ENCODE data around the gene FAM120A. TPM values are rescaled to one million over a fixed set of nuclear protein-coding genes. Genes with fewer than 3 reads are reported as not detected.
A peak's percentile ranks its signal among the peaks of the same experiment; 100 is the strongest.
"Not testable (repeated sequence)": the region's sequence is repeated elsewhere in the genome, so short reads cannot be mapped to it uniquely, and the experiment has no call there.

Gene FAM120A, protein sequence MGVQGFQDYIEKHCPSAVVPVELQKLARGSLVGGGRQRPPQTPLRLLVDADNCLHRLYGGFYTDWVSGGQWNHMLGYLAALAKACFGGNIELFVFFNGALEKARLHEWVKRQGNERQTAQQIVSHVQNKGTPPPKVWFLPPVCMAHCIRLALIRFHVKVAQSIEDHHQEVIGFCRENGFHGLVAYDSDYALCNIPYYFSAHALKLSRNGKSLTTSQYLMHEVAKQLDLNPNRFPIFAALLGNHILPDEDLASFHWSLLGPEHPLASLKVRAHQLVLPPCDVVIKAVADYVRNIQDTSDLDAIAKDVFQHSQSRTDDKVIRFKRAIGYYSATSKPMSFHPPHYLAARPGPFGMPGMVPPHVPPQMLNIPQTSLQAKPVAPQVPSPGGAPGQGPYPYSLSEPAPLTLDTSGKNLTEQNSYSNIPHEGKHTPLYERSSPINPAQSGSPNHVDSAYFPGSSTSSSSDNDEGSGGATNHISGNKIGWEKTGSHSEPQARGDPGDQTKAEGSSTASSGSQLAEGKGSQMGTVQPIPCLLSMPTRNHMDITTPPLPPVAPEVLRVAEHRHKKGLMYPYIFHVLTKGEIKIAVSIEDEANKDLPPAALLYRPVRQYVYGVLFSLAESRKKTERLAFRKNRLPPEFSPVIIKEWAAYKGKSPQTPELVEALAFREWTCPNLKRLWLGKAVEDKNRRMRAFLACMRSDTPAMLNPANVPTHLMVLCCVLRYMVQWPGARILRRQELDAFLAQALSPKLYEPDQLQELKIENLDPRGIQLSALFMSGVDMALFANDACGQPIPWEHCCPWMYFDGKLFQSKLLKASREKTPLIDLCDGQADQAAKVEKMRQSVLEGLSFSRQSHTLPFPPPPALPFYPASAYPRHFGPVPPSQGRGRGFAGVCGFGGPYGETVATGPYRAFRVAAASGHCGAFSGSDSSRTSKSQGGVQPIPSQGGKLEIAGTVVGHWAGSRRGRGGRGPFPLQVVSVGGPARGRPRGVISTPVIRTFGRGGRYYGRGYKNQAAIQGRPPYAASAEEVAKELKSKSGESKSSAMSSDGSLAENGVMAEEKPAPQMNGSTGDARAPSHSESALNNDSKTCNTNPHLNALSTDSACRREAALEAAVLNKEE
- 115 TPM in 2 replicates for total RNA-seq (2014; rRNA removed; shearing (Covaris generic))

DNA sequence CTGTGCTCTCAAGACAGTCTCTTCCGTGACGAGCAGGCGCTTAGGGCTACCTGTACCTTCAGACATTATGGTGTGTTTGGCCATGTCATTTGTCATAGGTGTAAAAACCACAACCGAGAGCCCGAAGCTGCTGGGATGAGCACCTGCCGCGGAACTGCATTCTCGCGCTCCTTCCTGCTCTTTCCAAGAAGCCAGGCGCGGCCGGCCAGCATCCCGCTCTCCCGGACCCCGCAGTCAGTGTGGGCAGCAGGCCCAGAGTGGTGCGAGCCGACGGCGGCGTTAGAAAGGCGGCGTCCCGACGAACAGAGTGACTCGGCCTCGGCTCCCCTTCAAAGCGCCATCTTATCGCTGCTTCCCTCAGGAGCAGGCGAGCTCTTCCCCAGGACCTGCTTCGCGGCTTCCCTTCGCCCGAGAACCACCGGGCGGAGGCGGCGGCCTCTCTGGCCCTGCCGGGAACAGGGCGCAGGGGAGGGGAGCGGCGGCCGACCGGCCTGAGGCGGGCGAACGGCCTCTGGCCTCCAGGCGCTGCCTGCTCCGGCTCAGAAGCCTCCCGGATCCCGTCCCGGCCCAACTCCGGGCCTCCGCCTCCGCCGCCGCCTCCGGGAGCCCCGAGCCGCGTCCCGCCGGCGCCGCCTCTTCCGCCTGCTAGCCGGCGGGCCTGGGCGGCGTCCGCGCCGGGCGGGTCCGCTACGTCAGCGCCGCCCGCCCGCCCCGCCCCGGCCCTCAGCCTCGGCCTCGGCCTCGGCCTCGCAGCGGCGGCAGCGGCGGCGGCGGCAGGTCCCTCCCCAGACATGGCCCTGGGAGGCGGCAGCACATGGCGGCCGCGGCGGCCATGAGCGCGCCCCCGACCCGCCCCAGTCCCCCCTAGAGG lies at the start of gene FAM120A:
Gene FAM120A, plus strand, starts transcription at position 741 of the 871 bp plus-strand sequence. CDS start 231 bp downstream, outside the sequence.
- peak; percentile 82 for DNase-seq (ENCODE audit: low spot score)

DNA sequence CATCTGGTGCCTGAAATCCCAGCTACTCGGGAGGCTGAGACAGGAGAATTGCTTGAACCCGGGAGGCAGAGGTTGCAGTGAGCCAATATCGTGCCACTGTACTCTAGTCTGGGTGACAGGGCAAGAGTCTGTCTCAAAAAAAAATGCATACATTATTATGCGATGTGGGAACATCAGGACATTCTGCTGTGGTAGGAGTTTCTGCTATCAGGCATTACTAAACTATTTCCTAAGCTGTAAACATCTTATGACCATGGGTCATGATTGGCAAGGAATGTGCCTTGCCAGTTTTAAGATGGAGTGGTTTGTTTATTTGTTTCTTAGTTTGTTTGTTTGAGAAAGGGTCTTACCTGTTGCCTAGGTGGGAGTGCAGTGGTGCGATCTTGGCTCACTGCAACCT lies 45.1 kb upstream of the FAM120A start:
- no peak for DNase-seq (ENCODE audit: low spot score)

DNA sequence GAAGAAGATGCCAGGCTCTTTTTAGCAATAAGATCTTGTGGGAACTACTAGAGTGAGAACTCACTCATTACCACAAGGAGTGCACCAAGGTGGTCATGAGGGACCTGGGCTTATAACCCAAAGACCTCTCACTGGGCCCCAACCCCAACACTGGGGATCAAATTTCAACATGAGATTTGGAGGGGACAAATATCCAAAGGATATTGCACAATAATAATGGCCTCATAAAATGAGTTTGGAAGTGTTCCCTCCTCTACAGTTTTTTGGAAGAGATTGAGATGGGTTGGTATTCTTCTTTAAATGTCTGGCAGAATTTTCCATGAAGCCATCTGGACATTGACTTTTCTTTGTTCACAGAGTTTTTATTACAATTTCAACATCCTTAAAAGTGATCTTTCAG lies 38.0 kb upstream of the FAM120A start:
- DNase-seq (ENCODE audit: low spot score), result no peak

DNA sequence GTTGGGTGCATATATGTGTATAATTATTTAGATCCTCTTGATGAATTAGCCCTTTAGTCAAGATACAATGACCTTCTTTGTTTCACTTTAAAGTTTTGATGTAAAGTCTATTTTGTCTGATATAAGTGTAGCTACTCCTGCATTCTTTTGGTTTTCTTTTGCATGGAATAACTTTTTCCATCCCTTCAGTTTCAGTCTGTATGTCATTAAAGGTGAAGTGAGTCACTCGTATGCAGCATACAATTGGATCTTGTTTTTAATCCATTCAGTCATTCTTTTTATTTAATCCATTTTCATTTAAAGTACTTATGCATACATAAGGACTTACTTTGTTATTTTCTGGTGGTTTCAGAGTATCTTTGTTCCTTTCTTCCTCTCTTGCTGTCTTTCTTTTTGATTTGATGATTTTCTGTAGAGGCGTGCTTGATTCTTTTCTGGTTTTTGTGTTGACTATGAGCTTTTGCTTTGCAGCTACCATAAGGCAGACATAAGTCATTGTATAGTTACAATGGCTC lies 36.3 kb upstream of the FAM120A start:
- DNase-seq (ENCODE audit: low spot score), result no peak

DNA sequence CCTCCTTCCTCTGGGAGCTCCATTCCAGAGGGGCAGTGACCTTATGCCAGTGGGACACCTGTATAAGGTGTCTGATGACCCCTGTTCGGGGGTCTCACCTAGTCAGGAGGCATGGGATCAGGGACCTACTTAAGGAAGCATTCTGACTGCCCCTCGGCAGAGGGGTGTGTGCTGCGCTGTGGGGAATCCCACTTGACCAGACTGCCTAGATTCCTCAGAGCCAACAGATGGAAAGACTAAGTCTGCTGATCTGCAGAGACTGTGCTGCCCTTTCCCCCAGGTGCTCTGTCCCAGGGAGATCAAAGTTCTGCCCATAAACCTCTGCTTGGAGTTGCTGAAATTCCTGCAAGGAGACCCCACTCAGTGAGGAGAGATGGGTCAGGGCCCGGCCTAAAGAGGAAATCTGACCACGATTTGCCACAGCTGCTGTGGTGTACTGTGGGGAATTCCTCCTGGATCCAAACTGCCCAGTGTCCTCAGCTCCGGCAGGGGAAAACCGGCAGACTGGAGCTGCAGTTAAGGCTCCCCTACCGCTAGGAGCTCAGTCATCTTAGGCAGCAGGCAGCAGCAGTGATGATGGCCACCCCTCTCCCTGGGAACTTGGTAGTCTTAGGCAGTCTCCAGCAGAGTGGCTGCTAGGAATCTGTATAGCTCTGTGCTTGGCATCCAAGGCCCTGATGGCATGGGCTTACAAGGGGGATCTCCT lies 34.8 kb upstream of the FAM120A start:
- DNase-seq (ENCODE audit: low spot score), result no peak

DNA sequence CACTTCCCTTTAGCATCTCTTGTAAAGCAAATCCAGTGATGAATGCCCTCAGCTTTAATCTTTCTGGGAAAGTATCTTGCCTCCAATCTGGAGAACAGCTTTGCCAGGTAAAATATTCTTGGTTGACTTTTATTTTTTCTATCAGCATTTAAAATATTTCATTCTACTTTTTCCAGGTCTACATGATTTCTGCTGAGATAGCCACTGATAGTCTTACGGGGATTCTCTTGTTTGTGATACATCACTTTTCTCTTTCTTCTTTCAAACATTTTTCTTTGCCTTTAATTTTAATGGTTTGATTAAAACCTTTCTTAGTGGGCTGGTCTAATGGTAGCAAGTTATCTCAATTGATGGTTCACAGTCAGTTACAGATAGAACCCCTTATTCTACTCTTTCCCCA lies 33.9 kb upstream of the FAM120A start:
- DNase-seq (ENCODE audit: low spot score), result no peak

DNA sequence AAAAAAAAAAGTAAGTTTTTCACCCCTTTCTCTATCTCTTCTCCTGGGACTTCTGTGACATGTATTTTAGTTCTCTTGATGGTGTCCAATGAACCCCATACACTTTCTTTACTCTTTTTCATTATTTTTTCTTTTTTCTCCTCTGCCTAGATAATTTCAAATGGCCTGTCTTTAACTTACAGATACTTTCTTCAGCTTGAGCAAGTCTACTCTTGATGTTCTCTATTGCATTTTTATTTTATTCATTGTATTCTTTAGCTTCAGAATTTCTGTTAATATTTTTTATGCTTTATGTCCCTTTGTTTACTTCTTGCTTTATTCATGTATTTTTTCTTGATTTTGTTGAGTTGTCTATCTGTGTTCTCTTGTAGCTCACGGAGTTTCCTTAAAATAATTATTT lies 32.5 kb upstream of the FAM120A start:
- no peak for DNase-seq (ENCODE audit: low spot score)

DNA sequence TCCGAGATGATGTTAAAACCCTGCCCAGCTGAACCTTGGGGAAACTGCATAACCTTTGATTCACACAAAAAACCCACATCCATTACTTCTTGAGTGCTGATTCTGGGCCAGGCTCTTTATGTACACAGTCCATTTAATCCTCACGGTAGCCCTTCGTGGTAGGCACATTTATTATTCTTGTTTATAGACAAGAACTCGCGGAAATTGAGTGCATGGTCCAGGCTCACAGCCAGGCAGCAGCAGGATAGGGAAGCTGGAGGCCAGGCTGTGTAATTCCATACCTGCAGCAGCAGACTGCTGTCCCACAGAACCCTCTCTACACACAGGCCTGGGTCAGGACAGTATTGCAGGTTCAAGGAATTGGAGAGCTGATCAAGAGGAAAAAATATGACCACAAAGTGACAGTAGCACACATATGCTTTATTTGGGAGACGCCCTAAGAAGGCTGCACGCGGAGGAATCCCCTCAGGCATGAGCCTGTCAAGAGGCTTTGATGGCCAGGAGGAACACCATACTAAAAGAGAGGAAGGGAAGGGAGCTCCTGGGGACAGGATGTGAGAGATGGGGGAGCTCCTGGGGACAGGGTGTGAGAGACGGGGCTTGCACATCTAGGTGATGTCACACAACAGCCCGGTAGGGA lies 28.4 kb upstream of the FAM120A start:
- DNase-seq (ENCODE audit: low spot score), result no peak

DNA sequence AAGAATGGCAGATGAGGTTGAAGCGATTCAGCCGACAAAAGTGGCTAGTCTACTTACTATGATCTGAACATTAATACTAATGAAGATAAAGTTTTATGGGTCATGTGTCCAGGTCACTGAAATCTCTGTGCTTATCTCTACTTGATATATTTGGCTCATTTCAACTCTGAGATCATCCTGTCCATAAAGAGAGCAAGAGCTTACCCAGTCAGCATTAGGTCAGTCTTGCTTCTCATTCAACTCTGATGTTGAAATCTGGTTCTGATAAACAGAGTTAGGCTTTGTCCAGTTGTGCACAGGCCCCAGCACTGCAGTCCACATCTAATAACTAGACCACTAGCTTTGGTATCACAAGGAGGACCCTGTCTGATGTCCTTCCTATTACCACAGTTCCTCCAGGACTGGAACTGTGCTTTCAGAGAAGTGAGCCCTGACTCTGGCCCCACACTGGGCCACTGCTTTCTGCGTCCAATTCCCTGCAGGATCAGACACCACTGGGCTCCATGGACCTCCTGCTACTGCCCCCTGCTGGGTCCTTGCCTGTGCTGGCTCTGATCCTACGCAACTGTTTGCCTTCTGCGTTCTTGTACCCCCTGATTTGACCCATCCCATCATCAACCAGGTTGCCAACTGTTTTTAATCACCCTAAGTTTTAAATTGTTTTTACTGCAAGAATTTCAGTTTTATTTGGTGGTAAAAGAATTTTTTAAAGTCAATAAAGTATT lies 23.7 kb upstream of the FAM120A start:
- peak; percentile 17 for DNase-seq (ENCODE audit: low spot score)

DNA sequence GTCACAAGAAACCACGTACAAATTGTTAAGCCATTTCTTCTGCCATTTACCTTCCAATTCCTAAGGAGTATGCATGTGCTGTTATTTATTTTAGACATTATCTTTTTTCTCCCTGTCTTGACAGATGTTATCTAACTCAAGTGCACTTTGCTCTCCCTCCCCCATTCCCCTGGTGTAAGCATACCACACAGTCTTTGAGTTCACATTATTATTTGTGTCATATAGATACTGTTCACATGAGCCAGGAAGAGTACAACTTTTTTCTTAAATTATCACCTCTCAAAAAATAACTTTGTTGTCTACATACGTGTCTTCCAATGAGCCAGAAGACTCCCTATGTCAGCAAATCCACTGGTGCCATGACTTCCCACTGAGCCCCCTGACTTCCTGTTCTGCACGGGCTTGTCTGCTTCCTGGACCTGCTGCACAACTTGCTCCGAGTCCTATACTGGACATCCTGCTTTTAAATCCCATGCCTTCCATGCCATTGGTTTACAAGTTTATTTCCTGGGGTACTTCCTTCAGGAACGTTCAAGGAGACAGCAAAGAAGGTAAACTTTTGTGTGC lies 19.9 kb upstream of the FAM120A start:
- DNase-seq (ENCODE audit: low spot score), result no peak

DNA sequence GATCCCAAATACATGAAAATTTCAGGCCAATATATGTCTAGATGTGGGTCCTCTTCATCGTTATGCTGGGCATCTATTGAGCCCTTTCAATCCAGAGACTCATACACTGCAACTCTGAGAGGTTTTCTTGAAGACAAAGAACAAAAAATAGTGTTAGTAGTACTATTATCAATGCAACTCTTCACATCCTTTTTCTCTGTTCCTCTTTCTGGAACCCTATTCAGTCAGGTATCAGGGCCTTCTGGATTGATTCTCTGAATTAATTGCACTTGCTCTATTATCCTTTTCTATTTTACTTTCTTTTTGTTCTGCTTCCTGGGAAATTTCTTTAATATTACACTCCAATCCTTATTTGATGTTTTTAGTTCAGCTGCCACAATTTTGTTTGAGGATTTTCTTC lies 18.5 kb upstream of the FAM120A start:
- DNase-seq (ENCODE audit: low spot score), result no peak

DNA sequence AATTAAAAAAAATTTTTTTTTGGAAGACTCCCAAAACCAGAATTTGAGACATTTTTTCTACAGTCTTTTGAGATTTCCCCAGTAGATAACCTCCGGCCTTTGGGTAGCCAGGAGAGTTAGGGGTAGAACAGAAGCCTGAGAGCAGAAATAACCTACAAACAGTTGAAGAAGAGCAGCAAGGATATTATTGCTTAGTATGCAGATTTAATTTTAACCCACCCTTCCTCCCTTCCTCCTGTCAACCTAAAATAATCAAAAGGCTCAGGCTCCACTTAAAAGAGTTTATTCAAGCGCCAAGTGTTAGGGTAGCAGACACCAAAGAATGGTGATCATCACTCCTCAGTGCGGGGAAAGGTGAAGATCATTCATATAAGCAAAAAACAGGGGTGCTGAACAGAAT lies 17.4 kb upstream of the FAM120A start:
- DNase-seq (ENCODE audit: low spot score), result no peak

DNA sequence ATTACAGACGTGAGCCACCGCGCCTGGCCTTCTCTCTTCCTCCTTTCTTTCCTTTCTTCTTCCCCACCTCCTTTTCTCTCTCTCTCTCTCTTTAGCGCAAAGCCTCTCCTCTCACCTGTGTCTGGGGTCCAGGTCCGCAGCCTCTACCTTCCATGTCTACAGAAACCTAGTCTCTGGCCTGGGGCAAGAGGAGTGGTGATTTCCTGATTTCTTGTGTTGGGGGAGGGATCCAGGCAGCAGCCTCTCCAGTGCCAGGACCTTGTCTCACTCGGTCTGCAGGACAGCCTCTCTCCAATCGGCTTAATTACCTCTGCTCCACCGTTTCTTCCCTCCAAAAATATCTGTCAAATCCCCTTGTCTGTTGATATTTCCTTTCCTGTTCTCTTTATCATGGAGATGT lies 16.1 kb upstream of the FAM120A start:
- DNase-seq (ENCODE audit: low spot score), result no peak

DNA sequence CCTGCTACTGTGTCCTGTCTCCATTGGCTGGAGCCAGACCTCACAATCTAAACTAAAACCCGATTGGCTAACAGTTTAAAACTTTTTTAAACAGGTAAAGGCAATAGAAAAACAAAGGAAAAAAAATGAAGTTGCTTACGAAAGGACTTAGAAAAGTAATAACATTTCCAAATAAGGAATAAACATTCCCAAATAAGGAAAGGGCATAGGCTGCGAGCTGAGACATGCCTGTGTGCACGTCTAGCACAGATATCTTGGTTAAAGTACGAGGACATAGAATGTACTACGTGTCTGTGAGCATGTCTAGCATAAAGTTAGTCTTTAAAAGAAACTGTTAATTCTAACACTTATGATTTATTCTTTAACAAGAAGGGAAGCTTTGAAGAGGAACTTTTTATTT lies 15.3 kb upstream of the FAM120A start:
- DNase-seq (ENCODE audit: low spot score), result no peak

DNA sequence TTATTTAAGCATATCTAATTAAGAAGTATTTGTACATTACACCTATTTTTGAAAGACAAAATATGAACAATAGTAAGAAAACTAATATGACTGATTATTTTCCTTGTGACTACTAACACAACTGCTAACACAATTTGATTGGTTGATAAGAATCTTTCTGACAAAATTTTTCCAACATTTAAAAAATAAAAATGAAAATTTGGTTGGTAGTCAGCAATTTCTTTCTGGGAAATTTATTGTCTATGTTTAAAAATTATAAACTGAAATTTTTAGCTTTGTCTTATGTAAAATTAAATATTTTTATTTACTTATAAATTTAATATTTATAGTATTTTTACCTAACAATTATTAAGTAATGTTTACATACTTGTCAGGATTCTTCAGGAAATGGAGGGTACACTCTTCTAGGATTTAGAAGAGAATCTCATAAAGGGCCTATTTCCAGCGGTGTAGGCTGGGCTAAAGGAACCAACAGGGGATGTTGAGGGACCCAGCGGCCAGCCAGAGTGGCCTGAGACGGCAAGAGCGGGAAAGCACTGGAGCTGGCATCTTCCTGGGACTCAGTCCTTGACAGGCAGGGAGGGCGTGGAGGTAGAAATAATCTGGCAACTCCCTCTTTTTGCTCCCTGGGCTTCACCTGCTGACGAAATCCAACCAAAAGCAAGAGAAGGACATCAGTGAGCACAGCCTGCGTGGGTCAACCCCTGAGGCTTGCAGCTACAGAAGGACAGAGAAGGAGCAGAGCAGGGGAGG lies 14.7 kb upstream of the FAM120A start:
- DNase-seq (ENCODE audit: low spot score), result no peak

DNA sequence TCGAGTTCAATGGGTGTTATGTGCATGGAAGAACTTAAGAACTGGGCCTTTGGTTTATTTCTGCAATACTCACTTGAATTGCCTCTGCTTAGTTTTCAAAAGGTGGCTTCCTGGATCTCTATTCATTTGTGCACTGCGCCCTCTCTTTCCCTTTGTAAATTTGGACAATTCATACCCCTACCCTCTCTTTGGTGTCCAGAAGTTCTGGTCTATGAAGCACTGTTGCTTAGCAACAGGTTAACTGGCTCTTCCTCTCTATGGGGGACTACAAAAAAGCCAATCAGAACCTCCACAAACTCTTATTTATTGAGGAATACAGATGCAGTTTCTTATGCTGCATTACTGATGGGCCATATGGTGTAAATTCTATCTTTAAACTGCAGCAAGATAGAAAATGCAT lies 13.5 kb upstream of the FAM120A start:
- DNase-seq (ENCODE audit: low spot score), result no peak

DNA sequence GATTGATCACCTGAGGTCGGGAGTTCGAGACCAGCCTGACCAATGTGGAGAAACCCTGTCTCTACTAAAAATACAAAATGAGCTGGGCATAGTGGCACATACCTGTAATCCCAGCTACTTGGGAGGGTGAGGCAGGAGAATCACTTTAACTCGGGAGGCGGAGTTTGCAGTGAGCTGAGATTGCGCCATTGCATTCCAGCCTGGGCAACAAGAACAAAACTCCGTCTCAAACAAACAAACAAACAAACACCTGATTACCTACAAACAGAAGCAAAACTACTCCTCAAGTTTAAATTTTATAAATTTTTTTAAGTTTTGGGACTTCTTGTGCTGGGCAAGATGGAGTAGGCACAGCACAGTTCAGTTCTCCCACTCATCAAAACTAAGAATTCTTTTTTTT lies 12.2 kb upstream of the FAM120A start:
- not testable (repeated sequence) for DNase-seq (ENCODE audit: low spot score)
